ENCODE measurements around the gene PLAGL1. TPM values are rescaled to one million over a fixed set of nuclear protein-coding genes. Genes with fewer than 3 reads are reported as not detected.
"Not testable (repeated sequence)": the region's sequence is repeated elsewhere in the genome, so short reads cannot be mapped to it uniquely, and the experiment has no call there.

PLAGL1 gene
- polyA plus RNA-seq, 4 donors, result 83.3 to 105 (median 84.5) TPM

DNA sequence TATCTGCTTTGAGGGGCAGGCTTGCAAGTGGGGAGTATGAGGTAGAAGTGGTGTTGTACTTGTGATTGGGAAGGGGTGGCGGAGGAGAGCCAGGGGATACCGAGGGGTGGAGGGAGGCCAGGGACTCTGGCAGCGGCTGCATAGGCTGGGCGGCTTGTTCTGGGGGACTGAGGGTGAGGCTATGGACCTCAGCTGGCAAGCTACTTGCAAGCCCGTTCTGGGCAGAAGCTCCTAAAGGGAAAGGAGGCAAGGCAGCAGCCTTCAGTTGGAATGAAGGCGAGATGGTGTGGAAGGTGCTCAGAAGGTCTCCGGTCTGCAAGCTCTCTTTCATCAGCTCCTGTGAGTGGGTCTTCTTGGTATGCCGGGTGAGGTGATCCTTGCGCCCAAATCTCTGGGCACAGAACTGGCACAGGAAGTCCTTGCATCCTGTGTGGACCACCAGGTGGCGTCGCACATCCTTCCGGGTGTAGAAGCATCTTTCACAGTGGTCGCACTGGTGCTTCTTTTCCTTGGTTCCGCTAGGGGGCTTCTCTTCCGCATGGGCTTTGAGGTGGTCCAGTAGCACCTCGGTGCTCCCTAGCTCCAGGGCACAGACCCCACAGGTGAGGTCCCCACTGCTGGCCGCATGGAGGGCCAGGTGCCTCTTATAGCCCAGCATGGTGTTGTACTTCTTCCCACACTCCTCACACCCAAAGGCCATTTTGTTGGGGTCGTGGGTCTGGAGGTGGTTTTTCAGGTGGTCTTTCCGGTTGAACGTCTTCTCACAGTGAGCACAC is 66.0 kb downstream of the PLAGL1 start:
- DNase-seq (ENCODE audit: low read depth in 4 of 4, low spot score in 3 of 4), result no peak

DNA sequence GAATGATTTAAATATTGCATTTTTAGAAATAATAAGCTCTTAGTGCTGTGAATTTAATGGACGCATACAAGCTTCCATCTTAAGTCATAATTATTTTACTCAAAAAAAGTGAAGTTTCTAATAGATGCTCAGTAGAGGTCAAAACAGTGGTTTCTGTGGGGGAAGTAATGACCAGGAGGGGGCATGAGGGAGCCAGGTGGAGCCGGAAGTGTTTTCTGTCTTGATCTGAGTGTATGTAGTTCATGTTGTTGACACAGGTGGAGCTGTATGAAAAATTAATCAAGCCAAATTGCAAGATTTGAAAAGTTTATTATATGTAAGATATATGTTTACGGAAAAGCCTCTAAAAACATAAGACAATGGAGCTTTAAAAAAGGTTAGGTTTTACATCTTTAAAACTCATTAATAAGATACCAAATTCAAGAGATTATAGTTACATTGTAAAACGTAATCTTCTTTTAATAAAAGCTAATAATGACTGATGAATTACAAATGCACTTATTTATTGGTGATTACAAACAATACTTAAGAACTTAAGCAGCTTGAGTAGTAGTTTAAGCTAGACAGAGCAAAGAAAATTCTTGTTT is 68.0 kb downstream of the PLAGL1 start:
- DNase-seq (ENCODE audit: low read depth in 4 of 4, low spot score in 3 of 4), result no peak

DNA sequence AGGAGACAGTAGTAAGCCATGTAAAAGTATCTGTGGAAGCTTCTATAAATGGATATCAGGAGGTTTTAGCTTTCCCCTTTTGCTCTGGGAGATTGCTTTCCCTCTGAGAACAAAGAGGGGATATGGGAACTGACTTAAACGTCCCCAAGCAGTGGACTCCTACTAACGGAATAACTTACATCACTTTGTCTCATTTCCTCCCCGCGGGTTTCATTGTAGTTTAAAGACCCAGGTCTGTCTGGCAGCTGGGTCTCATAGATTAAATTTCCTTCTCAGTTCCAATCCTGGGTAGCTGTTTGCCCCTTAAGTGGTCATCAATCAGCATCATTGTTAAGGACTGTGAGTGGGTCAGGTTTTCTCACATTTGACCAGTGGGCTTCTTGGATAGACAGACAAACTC is 68.7 kb downstream of the PLAGL1 start:
- no peak for DNase-seq (ENCODE audit: low read depth in 4 of 4, low spot score in 3 of 4)

DNA sequence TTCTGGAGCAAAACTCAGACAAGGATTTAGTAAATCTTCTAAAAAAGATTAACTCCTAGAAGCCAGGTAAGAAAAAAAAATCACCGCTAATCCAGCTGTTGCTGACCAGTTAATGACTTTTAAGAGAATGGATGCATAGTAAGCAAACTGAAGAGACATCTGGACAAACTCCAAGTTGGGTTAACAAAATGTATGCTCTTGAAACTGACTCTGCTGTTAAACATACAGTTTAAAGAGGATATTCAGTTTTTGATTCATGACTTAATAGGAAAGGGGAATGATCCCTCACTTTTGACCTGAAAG is 70.4 kb downstream of the PLAGL1 start:
- DNase-seq (ENCODE audit: low read depth in 4 of 4, low spot score in 3 of 4), result no peak

- DNase-seq (ENCODE audit: low read depth in 4 of 4, low spot score in 3 of 4), result no peak
These were observed 71.0 kb downstream of the PLAGL1 start for GRCh38 chr6:143936778-143937667.

DNA sequence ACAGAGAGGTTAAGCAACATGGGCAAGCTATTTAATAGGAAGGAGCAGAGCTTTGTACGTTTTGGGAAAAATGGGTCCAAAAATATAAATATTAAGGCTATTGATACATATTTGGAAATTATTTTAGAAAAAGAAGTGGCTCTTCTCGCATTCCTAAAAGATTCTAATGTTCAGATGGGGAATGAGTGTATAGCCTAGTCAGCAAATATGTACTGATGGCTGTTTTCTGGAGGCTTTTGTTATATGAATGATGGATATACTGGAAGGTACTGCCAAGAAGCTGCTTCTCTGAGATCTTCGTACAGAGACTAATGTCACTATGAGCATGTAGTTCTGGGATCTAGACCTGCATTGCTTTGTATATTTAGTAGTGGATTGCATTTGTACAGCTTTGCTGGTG is 71.7 kb downstream of the PLAGL1 start:
- DNase-seq (ENCODE audit: low read depth in 4 of 4, low spot score in 3 of 4), result no peak

DNA sequence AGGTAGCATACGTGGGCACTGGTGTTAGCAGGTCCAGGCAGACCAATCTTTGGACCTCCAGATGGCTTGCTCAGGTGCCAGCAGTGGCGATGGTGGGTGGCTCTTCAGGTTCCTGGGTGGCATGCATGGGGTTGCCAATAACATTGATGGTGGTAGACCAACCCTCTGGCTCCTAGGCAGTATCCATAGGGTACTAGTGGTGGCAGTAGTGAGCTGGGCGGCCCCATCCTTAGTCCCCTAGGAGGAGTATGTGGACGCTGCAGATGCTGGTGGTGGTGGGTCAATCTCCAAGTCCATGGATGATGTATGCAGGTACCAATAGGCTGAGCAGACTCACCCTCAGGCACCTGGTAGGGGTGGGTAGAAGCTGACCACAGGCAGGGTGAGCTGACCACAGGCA is 73.2 kb downstream of the PLAGL1 start:
- no peak for DNase-seq (ENCODE audit: low read depth in 4 of 4, low spot score in 3 of 4)

GRCh38 chr6:143934331-143934730 is 73.7 kb downstream of the PLAGL1 start:
- no peak for DNase-seq (ENCODE audit: low read depth in 4 of 4, low spot score in 3 of 4)

GRCh38 chr6:143929975-143930374 is 78.1 kb downstream of the PLAGL1 start:
- DNase-seq (ENCODE audit: low read depth in 4 of 4, low spot score in 3 of 4), result no peak

GRCh38 chr6:143928853-143929252 is 79.2 kb downstream of the PLAGL1 start:
- no peak for DNase-seq (ENCODE audit: low read depth in 4 of 4, low spot score in 3 of 4)

DNA sequence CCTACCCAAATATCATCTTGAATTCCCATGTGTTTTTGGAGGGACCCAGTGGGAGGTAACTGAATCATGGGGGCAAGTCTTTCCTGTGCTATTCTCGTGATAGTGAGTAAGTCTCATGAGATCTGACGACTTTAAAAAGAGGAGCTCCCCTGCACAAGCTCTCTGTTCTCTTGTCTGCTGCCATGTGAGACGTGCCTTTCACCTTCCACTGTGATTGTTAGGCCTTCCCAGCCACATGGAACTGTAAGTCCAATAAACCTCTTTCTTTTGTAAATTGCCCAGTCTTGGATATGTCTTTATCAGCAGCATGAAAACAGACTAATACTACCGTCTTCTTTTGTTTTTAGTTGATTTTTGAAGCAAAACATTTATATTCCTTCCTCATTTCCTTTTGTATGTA is 91.0 kb downstream of the PLAGL1 start:
- DNase-seq (ENCODE audit: low read depth in 4 of 4, low spot score in 3 of 4), result not testable (repeated sequence)

GRCh38 chr6:143912671-143913070 is 95.4 kb downstream of the PLAGL1 start:
- no peak for DNase-seq (ENCODE audit: low read depth in 4 of 4, low spot score in 3 of 4)

DNA sequence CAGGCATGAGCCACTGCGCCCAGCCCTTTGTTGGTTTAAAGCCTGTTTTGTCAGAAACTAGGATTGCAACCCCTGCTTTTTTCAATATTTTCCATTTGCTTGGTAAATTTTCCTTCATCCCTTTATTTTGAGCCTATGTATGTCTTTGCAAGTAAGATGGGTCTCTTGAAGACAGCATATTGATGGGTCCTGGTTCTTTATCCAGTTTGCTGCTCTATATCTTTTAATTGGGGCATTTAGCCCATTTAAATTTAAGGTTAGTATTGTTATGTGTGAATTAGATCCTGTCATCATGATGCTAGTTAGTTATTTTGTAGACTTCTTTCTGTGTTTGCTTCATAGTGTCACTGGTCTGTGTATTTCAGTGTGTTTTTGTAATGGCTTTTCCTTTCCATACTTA is 97.0 kb downstream of the PLAGL1 start:
- DNase-seq (ENCODE audit: low read depth in 4 of 4, low spot score in 3 of 4), result no peak

GRCh38 chr6:143902827-143903226 is 105.2 kb downstream of the PLAGL1 start:
- no peak for DNase-seq (ENCODE audit: low read depth in 4 of 4, low spot score in 3 of 4)

- peak; percentile 76 to 81 (median 80) for DNase-seq (ENCODE audit: low read depth in 4 of 4, low spot score in 3 of 4)
These were observed 105.9 kb downstream of the PLAGL1 start for GRCh38 chr6:143901885-143902750.

GRCh38 chr6:143900358-143900757 is 107.7 kb downstream of the PLAGL1 start:
- DNase-seq (ENCODE audit: low read depth in 4 of 4, low spot score in 3 of 4), result no peak

- no peak for DNase-seq (ENCODE audit: low read depth in 4 of 4, low spot score in 3 of 4)
These were observed 111.8 kb downstream of the PLAGL1 start for GRCh38 chr6:143896126-143896860.

DNA sequence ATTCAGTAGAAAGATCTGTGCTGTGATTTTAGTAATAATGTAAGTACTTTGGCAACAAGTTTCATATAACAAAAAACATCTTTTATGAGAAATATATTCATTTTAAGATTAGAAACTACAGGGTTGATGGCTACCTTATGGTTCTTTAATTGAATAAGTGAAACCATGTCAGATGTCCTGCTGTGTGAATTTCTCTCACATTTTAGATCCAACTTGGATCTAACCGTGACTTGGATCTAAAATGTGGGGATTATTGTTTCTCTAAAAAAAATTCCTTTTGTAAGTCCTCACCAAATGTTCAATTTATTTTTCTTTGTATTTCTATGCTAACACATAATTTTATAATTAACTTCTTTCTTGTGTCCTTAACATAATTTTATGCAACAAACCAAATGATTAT is 113.4 kb downstream of the PLAGL1 start:
- DNase-seq (ENCODE audit: low read depth in 4 of 4, low spot score in 3 of 4), result no peak
